Sigmoid colon (tissue), 7 donors: Measurements from ENCODE around the gene MAGEH1. TPM values are rescaled to one million over a fixed set of nuclear protein-coding genes. Genes with fewer than 3 reads are reported as not detected.
"Not testable (repeated sequence)": the region's sequence is repeated elsewhere in the genome, so short reads cannot be mapped to it uniquely, and the experiment has no call there.

Experiments
- DNase-seq: peaks from one replicate; pipeline ENCODE4 v3.0.0-alpha.2; 2019
- H3K27ac ChIP-seq, 4 donors: fragments of 200-600 bp; sonication (generic); one replicate each; pipeline ENCODE4 v1.5.1; 2016 to 2019; ENCODE audit warnings: mild to moderate bottlenecking in 1 of 4
- H3K27me3 ChIP-seq, 3 donors: fragments of 200-600 bp; sonication (generic); one replicate each; pipeline ENCODE4 v1.5.1; 2019; ENCODE audit warnings: mild to moderate bottlenecking in 1 of 3
- H3K36me3 ChIP-seq, 4 donors: fragments of 200-600 bp; sonication (generic); one replicate each; pipeline ENCODE4 v1.5.1; 2016 to 2019
- H3K4me1 ChIP-seq, 4 donors: fragments of 200-600 bp; sonication (generic); one replicate each; pipeline ENCODE4 v1.5.1; 2017 to 2019
- H3K4me3 ChIP-seq, 4 donors: fragments of 200-600 bp; sonication (generic); one replicate each; pipeline ENCODE4 v1.5.1; 2017 to 2019; ENCODE audit warnings: mild to moderate bottlenecking in 2 of 4, moderate library complexity in 1 of 4
- H3K9me3 ChIP-seq, 4 donors: fragments of 200-600 bp in 3 of 4; sonication (generic) in 3 of 4; one replicate each; pipeline versions ENCODE4 v1.5.1 to v1.6.1; 2013 to 2019
- EP300 ChIP-seq, 4 donors: sonication (generic); formaldehyde crosslinking; IDR thresholded peaks; one replicate each; pipeline ENCODE4 v1.6.1; 2017; ENCODE audit warnings: antibody characterized with exemption in 4 of 4
- POLR2A ChIP-seq, 2 donors: fragments of 450-650 bp; IDR thresholded peaks; one replicate each; pipeline ENCODE4 v1.6.1; 2016; ENCODE audit warnings: antibody characterized with exemption in 2 of 2, mild to moderate bottlenecking in 2 of 2, moderate library complexity in 2 of 2
- POLR2AphosphoS5 ChIP-seq, 4 donors: sonication (generic); formaldehyde crosslinking; IDR thresholded peaks; one replicate each; pipeline ENCODE4 v1.6.1; 2017; ENCODE audit warnings: antibody characterized with exemption in 4 of 4
- WGBS, 2 donors: extraction: QIAGEN DNeasy Blood & Tissue Kit; methylation state at CpG; one replicate each; pipeline ENCODE4 v1.1.7; 2013; 5-methylcytosine and 5-hydroxymethylcytosine counted together
- intact Hi-C: fragments of 100-400 bp; cut with DNase I; formaldehyde crosslinking; loops from one replicate; pipeline ENCODE4 v1.15.1; 2023
- polyA plus RNA-seq, 3 donors: library from polyadenylated mRNA; stranded (reverse); fragments of 200-250 nt; gene quantifications; one replicate each; pipeline ENCODE4 v1.2.3, GENCODE V29; 2013
- total RNA-seq, 4 donors: library from RNA; depleted of rRNA; stranded (reverse); fragments of >200 nt; gene quantifications; one replicate each; pipeline ENCODE4 v1.1.0, GENCODE V29; 2016
- TF ChIP-seq, protein P1 (sequence below), 4 experiments: fragments of 450-650 bp in 3 of 4; fragments of 200-600 bp in 1 of 4; IDR thresholded peaks; one replicate each; pipeline ENCODE4 v1.5.1; 2016 to 2019; ENCODE audit warnings: antibody characterized with exemption in 4 of 4, mild to moderate bottlenecking in 3 of 4, moderate library complexity in 2 of 4
- donor health status: healthy with polysubstance abuse.
- donor health status: Bipolar disorder and iron deficiency.
- donor health status: healthy.

The MAGEH1 gene
- total and polyA plus RNA-seq, 7 donors = 2.5 to 39.8 (median 27.3) TPM

GRCh38 chrX:55451626-55451989 is 319 bp upstream of the MAGEH1 start:
- no peak for TF ChIP-seq EP300 (IDR thresholded peaks at IDR 0.05)
- no peak for TF ChIP-seq POLR2A (IDR thresholded peaks at IDR 0.05)
- no peak for TF ChIP-seq POLR2AphosphoS5 (IDR thresholded peaks at IDR 0.05)
- TF ChIP-seq, protein P1, sequence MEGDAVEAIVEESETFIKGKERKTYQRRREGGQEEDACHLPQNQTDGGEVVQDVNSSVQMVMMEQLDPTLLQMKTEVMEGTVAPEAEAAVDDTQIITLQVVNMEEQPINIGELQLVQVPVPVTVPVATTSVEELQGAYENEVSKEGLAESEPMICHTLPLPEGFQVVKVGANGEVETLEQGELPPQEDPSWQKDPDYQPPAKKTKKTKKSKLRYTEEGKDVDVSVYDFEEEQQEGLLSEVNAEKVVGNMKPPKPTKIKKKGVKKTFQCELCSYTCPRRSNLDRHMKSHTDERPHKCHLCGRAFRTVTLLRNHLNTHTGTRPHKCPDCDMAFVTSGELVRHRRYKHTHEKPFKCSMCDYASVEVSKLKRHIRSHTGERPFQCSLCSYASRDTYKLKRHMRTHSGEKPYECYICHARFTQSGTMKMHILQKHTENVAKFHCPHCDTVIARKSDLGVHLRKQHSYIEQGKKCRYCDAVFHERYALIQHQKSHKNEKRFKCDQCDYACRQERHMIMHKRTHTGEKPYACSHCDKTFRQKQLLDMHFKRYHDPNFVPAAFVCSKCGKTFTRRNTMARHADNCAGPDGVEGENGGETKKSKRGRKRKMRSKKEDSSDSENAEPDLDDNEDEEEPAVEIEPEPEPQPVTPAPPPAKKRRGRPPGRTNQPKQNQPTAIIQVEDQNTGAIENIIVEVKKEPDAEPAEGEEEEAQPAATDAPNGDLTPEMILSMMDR (IDR thresholded peaks at IDR 0.05) = no peak
- Histone ChIP-seq H3K9me3 (no peaks in the 10 kb centered on the region), H3K4me3 (peak overlapping the region; percentile 64 to 68 (median 67)), H3K27me3 (no peaks in the 10 kb centered on the region), H3K4me1 (peaks cover 0 to 6% (median 0%) of the 10 kb centered on the region in 4 donors), H3K36me3 (no peaks in the 10 kb centered on the region), H3K27ac (peak overlapping the region; percentile 82 to 89 (median 88))
- DNase-seq = no peak
- WGBS, 2 donors = 2 to 4% methylated on average over 11 of the region's 11 CpGs
- intact Hi-C loops = no loop called here

- DNase-seq = no peak
- TF ChIP-seq, protein P1 (IDR thresholded peaks at IDR 0.05) = no peak
- no peak for TF ChIP-seq POLR2AphosphoS5 (IDR thresholded peaks at IDR 0.05)
- TF ChIP-seq EP300 (IDR thresholded peaks at IDR 0.05) = no peak
- no peak for TF ChIP-seq POLR2A (IDR thresholded peaks at IDR 0.05)
- Histone ChIP-seq H3K27ac (peak overlapping the region; percentile 82 to 89 (median 88)), H3K4me1 (peaks cover 0 to 6% (median 0%) of the 10 kb centered on the region in 4 donors), H3K36me3 (no peaks in the 10 kb centered on the region), H3K27me3 (no peaks in the 10 kb centered on the region), H3K9me3 (no peaks in the 10 kb centered on the region), H3K4me3 (peak overlapping the region; percentile 64 to 68 (median 67))
- 1 to 3% methylated on average over 9 of the region's 9 CpGs for WGBS, 2 donors
- intact Hi-C loops = no loop called here
These were observed 852 bp downstream of the MAGEH1 start for GRCh38 chrX:55452833-55453124.

DNA sequence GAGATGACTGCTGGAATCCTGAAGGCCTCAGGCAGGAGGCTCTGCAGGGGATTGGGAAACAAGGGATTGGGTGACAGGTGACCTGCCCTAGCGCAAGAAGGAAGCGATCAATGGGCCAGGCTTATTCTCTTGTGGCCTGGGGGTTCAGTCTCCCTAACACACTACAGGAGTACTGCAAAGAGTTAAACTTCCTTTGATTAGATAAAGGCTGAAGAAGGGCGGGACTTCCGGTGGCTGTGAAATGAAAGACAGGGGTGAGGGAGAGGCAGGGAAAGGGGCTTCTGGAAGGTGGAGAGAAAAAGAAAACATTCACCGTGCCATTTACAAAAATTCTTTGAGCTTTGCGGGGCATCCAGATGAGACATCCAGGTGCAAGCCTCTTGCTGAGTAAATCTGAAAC is 3.8 kb downstream of the MAGEH1 start:
- intact Hi-C loops, H3K27ac ChIP-seq, H3K36me3 ChIP-seq, H3K9me3 ChIP-seq, H3K4me1 ChIP-seq, H3K4me3 ChIP-seq, H3K27me3 ChIP-seq, DNase-seq: not testable (repeated sequence)
- WGBS, 2 donors = no CpG with 5 or more reads among the region's 6 CpGs

DNA sequence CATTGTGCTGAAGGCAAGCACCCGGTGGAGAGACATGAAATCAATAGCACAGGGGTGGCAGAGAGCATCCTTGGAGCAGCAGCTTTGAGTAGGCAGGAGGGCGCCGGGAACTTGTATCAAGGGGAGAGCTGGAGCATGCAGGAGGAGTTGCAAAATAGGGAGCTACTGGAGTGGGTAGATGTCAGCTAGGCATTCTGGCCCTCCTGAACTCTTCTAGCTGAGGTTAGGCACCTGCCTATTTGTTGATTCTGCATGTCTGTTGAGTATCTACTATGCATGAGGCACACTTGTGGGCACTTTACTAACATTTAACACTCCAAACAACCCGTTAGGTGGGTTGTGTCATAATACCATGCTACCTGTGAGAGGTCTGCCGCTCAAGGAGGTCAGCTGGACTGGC is 7.5 kb downstream of the MAGEH1 start:
- H3K9me3 ChIP-seq, H3K4me3 ChIP-seq, H3K27me3 ChIP-seq, H3K27ac ChIP-seq, H3K4me1 ChIP-seq, H3K36me3 ChIP-seq, intact Hi-C loops, DNase-seq: not testable (repeated sequence)
- no CpG with 5 or more reads among the region's 5 CpGs for WGBS, 2 donors

GRCh38 chrX:55459926-55460325 is 8.0 kb downstream of the MAGEH1 start:
- H3K27ac ChIP-seq, H3K4me1 ChIP-seq, DNase-seq, H3K36me3 ChIP-seq, H3K27me3 ChIP-seq, intact Hi-C loops, H3K4me3 ChIP-seq, H3K9me3 ChIP-seq: not testable (repeated sequence)
- no CpG with 5 or more reads among the region's 4 CpGs for WGBS, 2 donors

DNA sequence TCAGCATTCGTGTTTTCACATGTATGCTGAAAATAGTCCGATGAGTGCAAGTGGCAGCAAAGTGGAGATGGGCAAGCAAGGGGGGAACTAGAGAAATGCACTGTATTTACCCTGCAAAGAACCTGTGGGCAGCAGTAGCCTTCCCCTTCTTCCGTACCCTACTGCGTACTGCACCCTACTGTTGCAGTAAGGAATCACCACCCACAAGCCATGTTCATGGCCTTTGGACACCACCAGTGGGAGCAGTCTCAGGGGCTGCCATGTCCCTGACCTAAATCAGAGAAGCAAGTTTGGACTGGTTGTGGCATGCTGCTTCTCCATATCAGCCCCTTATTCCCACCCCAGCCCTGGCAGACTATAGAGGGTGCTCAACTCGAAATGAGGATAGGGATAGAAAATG is 12.1 kb downstream of the MAGEH1 start:
- H3K27me3 ChIP-seq, H3K9me3 ChIP-seq, H3K36me3 ChIP-seq, H3K4me3 ChIP-seq, DNase-seq, intact Hi-C loops, H3K27ac ChIP-seq, H3K4me1 ChIP-seq: not testable (repeated sequence)
- WGBS, 2 donors = no CpG with 5 or more reads among the region's 5 CpGs

- H3K4me1 ChIP-seq, H3K27ac ChIP-seq, intact Hi-C loops, H3K27me3 ChIP-seq, H3K36me3 ChIP-seq, H3K4me3 ChIP-seq, H3K9me3 ChIP-seq, DNase-seq: not testable (repeated sequence)
- WGBS, 2 donors = no CpG with 5 or more reads among the region's 5 CpGs
These were observed 13.2 kb downstream of the MAGEH1 start for GRCh38 chrX:55465108-55465507.

DNA sequence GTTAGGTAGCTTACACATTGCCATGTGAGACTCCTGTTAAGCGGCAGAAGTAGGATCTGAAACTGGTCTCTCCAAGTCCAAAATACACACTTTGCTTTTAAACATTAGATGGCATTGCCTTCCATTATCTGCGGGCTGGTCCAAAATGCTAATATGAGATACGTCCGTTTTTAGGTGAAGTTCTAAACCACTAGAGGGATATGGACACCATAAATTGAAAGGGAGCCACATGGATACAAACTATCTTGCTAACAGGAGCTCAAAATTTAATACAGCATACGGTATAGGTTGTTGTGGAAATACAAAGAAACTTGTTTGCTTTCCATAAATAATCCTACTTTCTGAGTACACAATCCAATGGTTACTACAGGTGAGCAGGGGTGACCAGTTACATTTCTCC is 13.9 kb downstream of the MAGEH1 start:
- intact Hi-C loops, H3K27me3 ChIP-seq, H3K9me3 ChIP-seq, H3K36me3 ChIP-seq, H3K4me1 ChIP-seq, DNase-seq, H3K27ac ChIP-seq, H3K4me3 ChIP-seq: not testable (repeated sequence)
- no CpG with 5 or more reads among the region's 5 CpGs for WGBS, 2 donors

- intact Hi-C loops, H3K36me3 ChIP-seq, DNase-seq, H3K27ac ChIP-seq, H3K4me1 ChIP-seq, H3K4me3 ChIP-seq, H3K27me3 ChIP-seq, H3K9me3 ChIP-seq: not testable (repeated sequence)
- WGBS, 2 donors = 89 to 92% methylated on average over 6 of the region's 8 CpGs
These were observed 28.0 kb downstream of the MAGEH1 start for GRCh38 chrX:55479956-55480355.
